ENCODE data around the gene TSPAN8.

- TF ChIP-seq POLR2A (IDR thresholded peaks at IDR 0.05; ENCODE audit: low read depth, low read length) (no peak), POLR2AphosphoS5 (IDR thresholded peaks at IDR 0.05; ENCODE audit: low read depth, low read length) (no peak), TAF1 (IDR thresholded peaks at IDR 0.05; ENCODE audit: borderline replicate concordance, low read depth, low read length) (no peak)
Measured at GRCh38 chr12:71159264-71159663, 1.5 kb upstream of the TSPAN8 start.

Data from GM12892 (cell line).